Measurements from ENCODE around the gene ZHX3.

ZHX3 gene

DNA sequence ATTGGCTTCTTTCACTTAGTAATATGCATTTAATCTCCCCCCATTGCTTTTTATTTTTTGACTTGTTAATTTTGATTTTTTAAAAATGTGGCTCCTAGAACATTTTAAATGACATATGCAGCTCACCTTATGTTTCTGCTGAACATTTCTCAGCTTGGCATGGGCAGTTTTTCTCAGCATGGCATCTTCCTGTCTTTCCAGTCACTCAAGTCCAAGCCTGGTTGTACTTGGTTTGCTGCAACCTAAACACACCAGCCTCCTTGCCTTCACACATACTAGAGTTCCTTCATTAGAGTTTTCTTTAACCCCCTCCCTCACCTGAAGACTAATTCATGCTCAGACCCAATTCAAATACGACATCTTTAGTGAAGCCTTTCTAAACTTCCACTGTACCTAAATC, 86.4 kb downstream of the ZHX3 start:
- DNase-seq (ENCODE audit: extremely low read depth in 1 of 2, low read depth in 1 of 2) = no peak

GRCh38 chr20:41230136-41230535, 87.4 kb downstream of the ZHX3 start:
- DNase-seq (ENCODE audit: extremely low read depth in 1 of 2, low read depth in 1 of 2) = no peak

- no peak for DNase-seq (ENCODE audit: extremely low read depth in 1 of 2, low read depth in 1 of 2)
Measured at GRCh38 chr20:41229259-41229658, 88.3 kb downstream of the ZHX3 start.

DNA sequence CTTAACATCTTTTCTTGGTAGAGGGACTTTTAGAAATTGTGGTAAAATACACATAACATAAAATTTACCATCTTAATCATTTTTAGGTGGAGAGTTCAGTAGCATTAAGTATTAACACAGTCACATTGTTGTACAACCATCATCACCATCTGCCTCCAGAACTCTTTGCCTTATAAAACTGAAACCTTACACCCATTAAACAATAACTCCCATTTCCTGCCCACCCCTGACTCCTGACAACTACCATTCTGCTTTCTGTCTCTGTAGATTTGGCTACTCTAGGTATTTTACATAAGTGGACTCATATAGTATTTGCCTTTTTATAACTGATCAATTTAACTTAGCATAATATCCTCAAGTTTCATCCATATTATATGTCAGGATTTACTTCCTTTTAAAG, 88.7 kb downstream of the ZHX3 start:
- DNase-seq (ENCODE audit: extremely low read depth in 1 of 2, low read depth in 1 of 2) = no peak

DNA sequence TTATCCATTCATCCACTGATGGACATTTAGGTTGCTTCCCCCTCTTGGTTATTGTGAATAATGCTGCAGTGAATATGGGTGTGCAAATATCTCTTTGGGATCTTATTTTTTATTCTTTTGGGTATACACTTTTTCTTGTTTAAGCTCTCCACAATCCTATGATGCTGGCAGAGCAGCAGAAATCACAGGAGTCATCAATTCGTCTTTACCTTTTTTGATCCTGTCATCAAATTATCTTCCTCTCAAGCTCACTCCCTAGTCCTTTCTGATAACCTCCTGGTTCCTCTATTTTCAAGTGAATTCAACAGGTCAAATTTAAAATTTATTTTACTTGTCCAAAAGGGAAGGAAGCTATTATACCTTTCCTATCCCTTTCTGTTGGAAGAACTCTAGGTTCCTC, 91.1 kb downstream of the ZHX3 start:
- no peak for DNase-seq (ENCODE audit: extremely low read depth in 1 of 2, low read depth in 1 of 2)

GRCh38 chr20:41225091-41225490, 92.4 kb downstream of the ZHX3 start:
- no peak for DNase-seq (ENCODE audit: extremely low read depth in 1 of 2, low read depth in 1 of 2)

DNA sequence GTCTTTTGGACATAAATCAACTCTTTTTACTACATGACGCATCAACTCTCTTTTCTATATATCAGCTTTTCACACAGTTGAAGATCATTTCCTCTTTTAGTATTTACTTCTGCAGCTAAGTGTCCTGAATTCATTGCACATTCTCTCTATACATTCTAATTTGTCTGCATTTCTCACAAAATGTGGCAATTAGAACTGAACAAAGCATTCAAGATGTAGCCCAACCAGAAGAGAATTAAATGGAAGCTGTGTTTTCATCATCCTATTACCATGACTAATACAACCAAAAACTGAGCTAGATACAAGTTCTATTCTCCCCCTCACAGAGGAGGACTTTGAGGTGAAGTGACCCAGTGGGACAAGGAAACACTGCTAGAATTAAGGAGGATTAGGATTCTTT, 93.2 kb downstream of the ZHX3 start:
- no peak for DNase-seq (ENCODE audit: extremely low read depth in 1 of 2, low read depth in 1 of 2)

GRCh38 chr20:41223112-41223511, 94.4 kb downstream of the ZHX3 start:
- DNase-seq (ENCODE audit: extremely low read depth in 1 of 2, low read depth in 1 of 2) = no peak

- DNase-seq (ENCODE audit: extremely low read depth in 1 of 2, low read depth in 1 of 2) = no peak
Measured at GRCh38 chr20:41222703-41223102, 94.8 kb downstream of the ZHX3 start.

GRCh38 chr20:41222296-41222695, 95.2 kb downstream of the ZHX3 start:
- no peak for DNase-seq (ENCODE audit: extremely low read depth in 1 of 2, low read depth in 1 of 2)

GRCh38 chr20:41221614-41222218, 95.8 kb downstream of the ZHX3 start:
- DNase-seq (ENCODE audit: extremely low read depth in 1 of 2, low read depth in 1 of 2) = no peak

GRCh38 chr20:41219824-41220223, 97.7 kb downstream of the ZHX3 start:
- no peak for DNase-seq (ENCODE audit: extremely low read depth in 1 of 2, low read depth in 1 of 2)

DNA sequence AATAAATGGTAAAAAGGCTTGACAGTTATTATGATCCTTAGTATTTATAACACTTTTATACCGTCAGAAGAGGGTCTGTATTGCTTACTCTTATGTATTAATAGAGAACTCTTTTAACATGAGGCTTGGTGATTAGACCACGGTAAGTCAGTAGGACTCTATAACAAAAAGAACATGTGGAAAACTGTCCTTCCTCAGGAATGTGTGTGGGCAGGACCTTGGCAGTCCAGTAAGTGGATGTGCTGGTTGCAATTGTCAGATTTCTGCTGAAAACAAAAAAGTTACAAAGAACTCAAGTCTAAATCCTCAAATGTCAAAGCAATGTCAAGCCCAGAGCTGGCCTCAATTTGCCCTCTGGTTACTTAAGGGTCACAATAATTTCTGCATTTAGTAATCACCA, 99.1 kb downstream of the ZHX3 start:
- DNase-seq (ENCODE audit: extremely low read depth in 1 of 2, low read depth in 1 of 2) = no peak

- no peak for DNase-seq (ENCODE audit: extremely low read depth in 1 of 2, low read depth in 1 of 2)
Measured at GRCh38 chr20:41217422-41217821, 100.1 kb downstream of the ZHX3 start.

GRCh38 chr20:41214666-41215065, 102.9 kb downstream of the ZHX3 start:
- DNase-seq (ENCODE audit: extremely low read depth in 1 of 2, low read depth in 1 of 2) = no peak

DNA sequence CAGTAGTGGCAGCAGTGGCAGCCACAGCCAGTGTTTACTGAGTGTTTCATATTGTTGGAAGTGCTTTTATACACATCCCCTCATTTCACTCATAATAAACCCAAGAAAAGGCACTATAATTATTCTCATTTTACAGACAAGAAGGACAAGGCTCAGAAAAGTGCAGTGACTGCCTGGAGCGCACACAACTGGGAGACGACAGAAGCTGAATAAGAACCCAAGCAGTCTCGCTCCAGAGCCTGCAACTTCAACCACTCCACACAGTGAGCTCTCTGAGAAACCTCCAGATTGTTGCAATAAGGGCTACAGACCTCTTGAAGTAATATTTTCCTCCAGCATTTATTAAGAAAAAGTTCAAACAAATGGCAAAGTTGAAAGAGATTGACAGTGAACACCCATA, 103.3 kb downstream of the ZHX3 start:
- DNase-seq (ENCODE audit: extremely low read depth in 1 of 2, low read depth in 1 of 2) = no peak

DNA sequence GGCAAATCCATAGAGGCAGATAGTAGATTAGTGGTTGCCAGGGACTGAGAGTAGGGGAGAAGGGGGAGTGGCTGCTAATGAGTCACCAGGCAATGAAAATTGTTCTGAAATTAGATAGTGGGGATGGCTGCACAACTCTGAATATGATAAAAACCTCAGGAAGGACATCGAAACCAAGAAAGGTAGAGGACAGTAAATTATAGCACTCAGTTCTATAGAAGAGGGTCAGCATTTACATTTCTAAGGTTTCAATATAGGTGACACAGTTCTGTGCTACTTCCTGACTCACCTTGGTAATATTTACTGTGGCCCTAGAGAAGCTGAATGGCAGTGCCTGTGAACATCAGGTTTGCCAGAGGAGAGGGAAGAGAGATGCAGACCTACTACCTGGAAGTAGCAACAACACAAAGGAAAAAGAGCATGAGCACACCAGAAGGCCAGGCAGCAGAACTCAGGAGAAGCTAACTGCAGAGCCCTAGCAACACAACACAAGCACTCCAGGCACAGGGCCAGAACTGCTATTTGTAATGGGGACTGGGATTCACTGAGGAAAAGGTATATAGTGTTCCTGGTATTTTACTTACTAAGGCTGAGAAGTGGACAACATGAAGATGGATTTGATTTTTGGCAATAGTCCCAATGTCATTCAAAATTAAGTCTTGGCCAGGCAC, 104.2 kb downstream of the ZHX3 start:
- DNase-seq (ENCODE audit: extremely low read depth in 1 of 2, low read depth in 1 of 2) = no peak

DNA sequence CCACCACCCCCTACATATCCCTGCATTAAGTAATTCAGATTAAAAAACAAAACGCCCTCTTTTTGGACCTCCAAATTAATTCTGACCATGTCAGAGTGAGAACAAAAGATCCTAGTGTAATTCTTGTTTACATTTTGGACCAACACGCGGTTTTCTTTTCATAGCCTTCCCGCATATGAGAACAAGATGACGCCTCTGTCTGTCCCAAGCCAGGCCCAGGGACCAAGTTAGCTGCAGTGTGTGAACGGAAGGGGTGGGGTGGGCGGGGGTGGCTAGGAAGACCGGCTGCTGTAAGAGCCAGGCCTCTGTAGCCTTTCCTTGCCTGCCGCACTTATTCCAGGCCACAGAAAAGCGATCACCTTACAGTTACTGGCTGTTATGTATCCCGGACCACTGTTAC, 112.2 kb downstream of the ZHX3 start:
- DNase-seq (ENCODE audit: extremely low read depth in 1 of 2, low read depth in 1 of 2) = no peak

DNA sequence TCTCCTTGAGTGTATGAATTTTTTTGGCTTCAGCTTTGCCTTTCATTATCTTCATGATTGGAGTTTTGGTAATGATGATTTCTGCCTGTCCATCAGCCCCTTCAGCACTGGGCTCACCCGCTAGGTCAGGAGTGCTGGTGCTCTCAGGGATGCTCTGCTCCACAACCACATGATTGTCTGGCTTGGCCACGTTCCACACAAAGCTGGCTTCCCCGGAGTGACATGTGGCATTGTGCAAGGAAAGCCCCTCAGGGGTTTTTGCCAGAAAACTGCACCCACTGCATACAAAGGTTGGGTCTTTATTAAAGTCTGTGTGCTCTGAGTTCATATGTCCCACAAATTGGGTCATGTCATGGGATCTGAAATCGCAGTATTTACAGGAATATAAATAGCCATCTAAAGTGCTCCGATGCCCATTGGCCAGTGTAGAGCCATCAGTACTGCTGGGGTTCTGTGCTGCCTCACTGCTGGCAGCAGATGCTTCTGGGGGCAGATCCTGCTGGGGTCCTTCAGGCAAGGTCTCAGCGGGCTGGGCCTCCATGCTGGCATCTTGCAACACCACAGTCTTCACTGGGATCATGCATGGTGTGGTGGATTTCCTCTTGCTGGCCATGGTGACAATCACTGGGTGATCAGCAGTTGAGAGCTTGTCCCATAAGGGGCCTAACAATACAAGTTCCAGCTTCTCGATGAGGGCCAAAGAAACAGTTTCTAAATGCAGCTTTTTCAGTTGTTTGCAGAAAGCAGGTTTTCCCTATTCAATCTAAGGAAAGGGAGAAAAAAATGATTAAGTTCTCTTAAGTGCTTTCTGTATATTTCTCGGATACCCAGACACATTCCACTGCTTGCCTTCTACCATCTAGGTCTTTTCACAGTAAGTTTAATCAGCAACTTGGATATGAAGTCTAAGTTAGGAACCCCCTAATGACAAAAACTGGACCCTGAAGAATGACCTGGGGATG, 112.9 kb downstream of the ZHX3 start:
- DNase-seq (ENCODE audit: extremely low read depth in 1 of 2, low read depth in 1 of 2) = no peak

- DNase-seq (ENCODE audit: extremely low read depth in 1 of 2, low read depth in 1 of 2) = no peak
Measured at GRCh38 chr20:41203660-41204059, 113.9 kb downstream of the ZHX3 start.

DNA sequence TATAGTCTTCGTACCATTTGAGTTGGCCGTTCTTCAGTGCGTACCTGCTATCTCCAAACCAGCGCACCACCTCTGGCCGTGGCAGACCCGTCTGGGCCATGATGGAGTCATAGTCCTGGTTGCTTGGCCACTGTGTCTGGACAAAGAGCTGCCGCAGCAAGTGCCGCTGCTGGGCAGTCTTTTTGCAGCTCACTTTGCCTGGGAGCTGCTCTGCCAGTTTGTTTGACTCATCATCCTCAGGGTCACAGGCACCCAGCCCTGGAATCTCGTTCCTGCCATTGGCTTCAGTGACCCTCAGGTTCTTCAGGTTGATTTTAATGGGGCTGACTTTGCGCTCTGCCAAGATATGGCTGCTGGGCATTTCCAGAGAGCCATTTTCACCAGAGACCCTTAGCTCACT, 115.1 kb downstream of the ZHX3 start:
- DNase-seq (ENCODE audit: extremely low read depth in 1 of 2, low read depth in 1 of 2) = no peak

DNA sequence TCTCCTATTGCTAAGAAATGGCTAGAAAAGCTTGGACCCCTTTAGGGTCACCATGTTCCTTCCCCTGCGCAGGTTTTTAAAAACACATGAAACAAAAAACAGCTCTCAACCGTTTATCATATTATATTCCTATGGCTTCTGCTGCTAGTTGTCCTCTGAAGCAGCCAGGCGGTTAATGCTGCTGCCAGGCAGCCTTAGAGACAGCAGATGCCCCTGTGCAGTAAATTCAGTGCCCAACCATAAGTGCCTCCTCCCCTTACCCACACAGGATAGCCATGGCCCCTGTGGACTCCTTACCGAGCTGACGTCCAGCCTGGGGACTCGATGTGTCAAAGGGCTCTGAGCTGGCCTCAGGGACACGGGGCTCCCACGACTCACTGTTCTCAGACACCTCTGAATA, 115.8 kb downstream of the ZHX3 start:
- DNase-seq (ENCODE audit: extremely low read depth in 1 of 2, low read depth in 1 of 2) = no peak

Data from activated CD8-positive, alpha-beta memory T cell treated with anti-CD3 and anti-CD28 coated beads for 1 hour (primary cell).